ENCODE data around the gene FOXP1.

DNA sequence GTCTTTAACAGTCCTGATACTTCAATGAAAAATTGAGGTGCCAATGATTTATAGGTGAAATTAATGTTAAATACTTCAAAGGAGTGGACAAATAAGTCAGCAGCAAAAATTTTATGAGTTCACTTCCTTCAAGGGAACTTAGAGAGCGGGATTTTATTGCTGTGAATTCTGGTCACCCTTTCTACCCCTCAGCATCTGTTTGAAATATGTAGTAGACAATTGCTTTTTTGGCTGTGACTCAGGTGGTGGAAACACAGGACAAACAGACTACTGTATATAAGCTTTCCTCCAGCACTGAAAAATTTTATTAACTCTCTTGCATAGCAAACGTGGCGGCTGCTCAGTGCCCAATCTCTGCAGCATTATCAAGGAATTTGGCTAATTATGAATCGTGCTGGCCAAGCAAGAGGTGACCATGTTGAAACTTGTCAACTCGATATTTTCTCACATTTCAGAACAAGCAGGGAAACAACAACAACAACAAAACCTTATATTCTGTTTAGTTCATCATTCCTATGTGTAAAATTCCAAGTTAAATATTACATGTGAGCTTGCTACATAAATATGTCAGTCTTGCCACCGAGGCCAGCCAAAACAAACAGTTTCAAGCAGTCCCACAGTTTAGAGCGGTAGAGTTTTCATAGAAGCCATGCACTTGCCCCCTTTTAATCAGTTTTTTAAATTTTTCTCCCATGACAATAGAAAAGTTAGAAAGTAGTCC is 420.2 kb downstream of the FOXP1 start:
- TF ChIP-seq, protein P1, sequence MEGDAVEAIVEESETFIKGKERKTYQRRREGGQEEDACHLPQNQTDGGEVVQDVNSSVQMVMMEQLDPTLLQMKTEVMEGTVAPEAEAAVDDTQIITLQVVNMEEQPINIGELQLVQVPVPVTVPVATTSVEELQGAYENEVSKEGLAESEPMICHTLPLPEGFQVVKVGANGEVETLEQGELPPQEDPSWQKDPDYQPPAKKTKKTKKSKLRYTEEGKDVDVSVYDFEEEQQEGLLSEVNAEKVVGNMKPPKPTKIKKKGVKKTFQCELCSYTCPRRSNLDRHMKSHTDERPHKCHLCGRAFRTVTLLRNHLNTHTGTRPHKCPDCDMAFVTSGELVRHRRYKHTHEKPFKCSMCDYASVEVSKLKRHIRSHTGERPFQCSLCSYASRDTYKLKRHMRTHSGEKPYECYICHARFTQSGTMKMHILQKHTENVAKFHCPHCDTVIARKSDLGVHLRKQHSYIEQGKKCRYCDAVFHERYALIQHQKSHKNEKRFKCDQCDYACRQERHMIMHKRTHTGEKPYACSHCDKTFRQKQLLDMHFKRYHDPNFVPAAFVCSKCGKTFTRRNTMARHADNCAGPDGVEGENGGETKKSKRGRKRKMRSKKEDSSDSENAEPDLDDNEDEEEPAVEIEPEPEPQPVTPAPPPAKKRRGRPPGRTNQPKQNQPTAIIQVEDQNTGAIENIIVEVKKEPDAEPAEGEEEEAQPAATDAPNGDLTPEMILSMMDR (IDR thresholded peaks at IDR 0.05 in 4 of 5, conservative IDR thresholded peaks at IDR 0.05 in 1 of 5) = no peak
- no peak for TF ChIP-seq POLR2A (IDR thresholded peaks at IDR 0.05)
